ENCODE results near the gene FOXP4. TPM values are rescaled to one million over a fixed set of nuclear protein-coding genes. Genes with fewer than 3 reads are reported as not detected.

FOXP4 gene
- total RNA-seq, 1 donor from 2014 or later: 2.7 TPM

GRCh38 chr6:41626917-41627316 is 80.7 kb downstream of the FOXP4 start:
- H3K36me3 ChIP-seq: no peaks in the 10 kb centered on the region
- no peak for DNase-seq (ENCODE audit: low spot score)
- no peak overlapping the region for H3K9ac ChIP-seq
- peaks cover 2% of the 10 kb centered on the region for H3K9me3 Mint-ChIP-seq
- no peak overlapping the region for H3K4me3 Mint-ChIP-seq
- peaks cover 9% of the 10 kb centered on the region for H3F3A ChIP-seq (ENCODE audit: low read depth)
- no peak overlapping the region for H2AFZ ChIP-seq (replicated peaks)
- H3K9me3 ChIP-seq (ENCODE audit: low read depth): no peaks in the 10 kb centered on the region
- H3K27ac ChIP-seq: no peak overlapping the region
- no peak overlapping the region for H3K4me2 ChIP-seq
- H3K27ac Mint-ChIP-seq: no peak overlapping the region
- H3K36me3 Mint-ChIP-seq: no peaks in the 10 kb centered on the region
- H4K20me1 ChIP-seq (ENCODE audit: low read depth): no peaks in the 10 kb centered on the region
- H3K4me1 ChIP-seq: peaks cover 7% of the 10 kb centered on the region
- peaks cover 3% of the 10 kb centered on the region for H3K27me3 Mint-ChIP-seq (ENCODE audit: insufficient read depth, low read depth)
- H3K27me3 ChIP-seq: no peaks in the 10 kb centered on the region
- peaks cover 30% of the 10 kb centered on the region for H3K4me1 Mint-ChIP-seq
- no peak overlapping the region for H3K4me3 ChIP-seq
- no peak for TF ChIP-seq EZH2 (IDR thresholded peaks at IDR 0.05)
- TF ChIP-seq CTCF (IDR thresholded peaks at IDR 0.05): no peak
- TF ChIP-seq EZH2phosphoT487 (IDR thresholded peaks at IDR 0.05): no peak
- H3K79me2 ChIP-seq (ENCODE audit: low read depth): no peaks in the 10 kb centered on the region

- Histone ChIP-seq H3K4me2 (no peak overlapping the region), H2AFZ (replicated peaks) (no peak overlapping the region), H3K4me3 (no peak overlapping the region), H3K27me3 (peaks cover 19% of the 10 kb centered on the region), H3K27ac (no peak overlapping the region), H3K9me3 (ENCODE audit: low read depth) (no peaks in the 10 kb centered on the region), H3K9ac (no peak overlapping the region), H3K4me1 (no peaks in the 10 kb centered on the region), H4K20me1 (ENCODE audit: low read depth) (no peaks in the 10 kb centered on the region), H3K79me2 (ENCODE audit: low read depth) (no peaks in the 10 kb centered on the region), H3K36me3 (no peaks in the 10 kb centered on the region), H3F3A (ENCODE audit: low read depth) (no peaks in the 10 kb centered on the region)
- peaks cover 6% of the 10 kb centered on the region for H3K27me3 Mint-ChIP-seq (ENCODE audit: insufficient read depth, low read depth)
- H3K4me3 Mint-ChIP-seq: no peak overlapping the region
- DNase-seq (ENCODE audit: low spot score): no peak
- H3K36me3 Mint-ChIP-seq: no peaks in the 10 kb centered on the region
- H3K27ac Mint-ChIP-seq: no peak overlapping the region
- H3K9me3 Mint-ChIP-seq: no peaks in the 10 kb centered on the region
- peaks cover 18% of the 10 kb centered on the region for H3K4me1 Mint-ChIP-seq
- TF ChIP-seq CTCF (IDR thresholded peaks at IDR 0.05): no peak
- TF ChIP-seq EZH2 (IDR thresholded peaks at IDR 0.05): no peak
- no peak for TF ChIP-seq EZH2phosphoT487 (IDR thresholded peaks at IDR 0.05)
Measured at GRCh38 chr6:41629128-41629527, 82.9 kb downstream of the FOXP4 start.

GRCh38 chr6:41630069-41630468 is 83.9 kb downstream of the FOXP4 start:
- Histone ChIP-seq H4K20me1 (ENCODE audit: low read depth) (no peaks in the 10 kb centered on the region), H3K9ac (no peak overlapping the region), H3K27ac (no peak overlapping the region), H3K79me2 (ENCODE audit: low read depth) (no peaks in the 10 kb centered on the region), H3K36me3 (no peaks in the 10 kb centered on the region), H3K4me3 (no peak overlapping the region), H3K9me3 (ENCODE audit: low read depth) (no peaks in the 10 kb centered on the region), H3K27me3 (peaks cover 28% of the 10 kb centered on the region), H3K4me2 (no peak overlapping the region), H3K4me1 (no peaks in the 10 kb centered on the region), H3F3A (ENCODE audit: low read depth) (no peaks in the 10 kb centered on the region), H2AFZ (replicated peaks) (no peak overlapping the region)
- TF ChIP-seq EZH2 (IDR thresholded peaks at IDR 0.05): no peak
- no peak for TF ChIP-seq EZH2phosphoT487 (IDR thresholded peaks at IDR 0.05)
- no peak for TF ChIP-seq CTCF (IDR thresholded peaks at IDR 0.05)
- Mint-ChIP-seq H3K4me3 (no peak overlapping the region), H3K4me1 (peaks cover 24% of the 10 kb centered on the region), H3K36me3 (no peaks in the 10 kb centered on the region), H3K9me3 (no peaks in the 10 kb centered on the region), H3K27ac (no peak overlapping the region), H3K27me3 (ENCODE audit: insufficient read depth, low read depth) (peaks cover 6% of the 10 kb centered on the region)
- no peak for DNase-seq (ENCODE audit: low spot score)

Measured in neural progenitor cell (in vitro differentiated cells).